COLO829 (cell line): Measurements from ENCODE around the gene USP37.

ENCODE experiments used
- DNase-seq: peaks from one replicate; pipeline ENCODE4 v3.0.0; 2012; ENCODE audit warnings: low spot score

The USP37 gene

DNA sequence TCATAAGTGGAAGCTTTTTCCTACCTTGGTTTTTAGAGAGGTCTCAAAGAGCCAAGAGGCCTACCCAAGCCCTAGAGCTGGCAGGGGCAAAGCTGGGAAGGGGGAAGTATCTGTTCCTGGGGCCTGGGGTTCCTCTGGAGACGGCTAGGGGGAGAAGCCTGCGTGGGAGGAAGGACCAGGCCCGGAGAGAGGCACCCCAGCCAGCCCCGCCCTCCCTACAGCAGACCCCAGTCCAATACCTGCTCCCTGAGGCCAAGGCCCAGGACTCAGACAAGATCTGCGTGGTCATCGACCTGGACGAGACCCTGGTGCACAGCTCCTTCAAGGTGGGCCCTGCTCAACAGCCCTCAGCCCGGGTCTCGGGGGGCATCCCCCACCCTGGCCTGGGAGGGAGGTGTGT is 166.3 kb downstream of the USP37 start:
- DNase-seq = no peak

DNA sequence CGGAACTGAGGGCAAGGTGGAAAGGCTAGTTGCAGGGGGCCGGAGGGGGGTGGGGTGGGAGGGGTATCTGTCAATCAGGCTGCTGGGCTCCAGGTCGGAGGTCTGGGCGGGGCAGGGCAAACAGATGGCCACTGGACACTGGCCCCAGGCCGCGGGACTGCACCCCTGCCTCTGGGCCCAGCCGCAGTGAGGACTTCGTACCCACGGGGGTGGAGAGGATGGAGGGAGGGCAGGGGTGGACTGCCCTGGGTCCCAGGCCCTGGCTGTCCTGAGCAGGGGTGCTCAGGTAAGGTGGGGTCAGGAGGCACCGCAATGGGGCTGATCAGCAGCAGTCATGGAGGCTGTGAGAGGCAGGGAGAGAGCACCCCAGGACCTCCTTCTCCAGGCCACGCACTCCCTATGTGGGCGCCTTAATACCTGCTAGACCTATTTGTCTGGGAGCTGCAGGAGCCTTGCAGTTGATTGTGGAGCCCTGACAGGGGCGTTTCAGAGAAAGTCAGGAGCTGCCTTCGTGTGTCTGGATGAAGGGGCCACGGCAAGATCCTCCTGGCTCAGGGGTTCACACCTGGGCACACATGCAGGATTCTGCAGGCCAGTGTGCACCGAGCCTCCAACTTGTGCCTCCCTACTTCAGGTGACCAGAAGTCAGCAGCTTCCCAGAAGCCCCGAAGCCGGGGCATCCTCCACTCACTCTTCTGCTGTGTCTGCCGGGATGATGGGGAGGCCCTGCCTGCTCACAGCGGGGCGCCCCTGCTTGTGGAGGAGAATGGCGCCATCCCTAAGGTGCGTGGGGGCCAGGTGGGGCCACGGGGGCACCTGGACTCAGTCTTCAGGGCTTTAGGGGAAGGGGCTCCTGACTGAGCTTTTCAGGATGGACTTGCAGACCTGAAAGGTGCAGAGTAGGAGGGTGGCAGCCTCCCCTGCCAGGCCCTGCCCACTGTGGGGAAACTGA is 166.9 kb downstream of the USP37 start:
- DNase-seq = no peak
